Measurements from ENCODE around the gene USP49.
"Not testable (repeated sequence)": the region's sequence is repeated elsewhere in the genome, so short reads cannot be mapped to it uniquely, and the experiment has no call there.

Gene USP49

GRCh38 chr6:41814629-41815028 lies 80.5 kb downstream of the USP49 start:
- TF ChIP-seq CTCF (conservative IDR thresholded peaks at IDR 0.05; ENCODE audit: low read depth, low read length) = no peak
- no peak overlapping the region for H3K4me3 ChIP-seq (ENCODE audit: low read depth, low read length)
- no peak for DNase-seq (ENCODE audit: low read depth)

GRCh38 chr6:41813956-41814355 lies 81.2 kb downstream of the USP49 start:
- no peak for DNase-seq (ENCODE audit: low read depth)
- no peak overlapping the region for H3K4me3 ChIP-seq (ENCODE audit: low read depth, low read length)
- no peak for TF ChIP-seq CTCF (conservative IDR thresholded peaks at IDR 0.05; ENCODE audit: low read depth, low read length)

GRCh38 chr6:41813469-41813868 lies 81.7 kb downstream of the USP49 start:
- no peak for DNase-seq (ENCODE audit: low read depth)
- H3K4me3 ChIP-seq (ENCODE audit: low read depth, low read length) = no peak overlapping the region
- no peak for TF ChIP-seq CTCF (conservative IDR thresholded peaks at IDR 0.05; ENCODE audit: low read depth, low read length)

GRCh38 chr6:41811946-41812345 lies 83.2 kb downstream of the USP49 start:
- not testable (repeated sequence) for DNase-seq (ENCODE audit: low read depth); H3K4me3 ChIP-seq (ENCODE audit: low read depth, low read length)

- H3K4me3 ChIP-seq (ENCODE audit: low read depth, low read length) = no peak overlapping the region
- no peak for DNase-seq (ENCODE audit: low read depth)
- TF ChIP-seq CTCF (conservative IDR thresholded peaks at IDR 0.05; ENCODE audit: low read depth, low read length) = no peak
Measured at GRCh38 chr6:41811095-41811494, 84.1 kb downstream of the USP49 start.

GRCh38 chr6:41805830-41806774 lies 89.1 kb downstream of the USP49 start:
- no peak overlapping the region for H3K4me3 ChIP-seq (ENCODE audit: low read depth, low read length)
- DNase-seq (ENCODE audit: low read depth) = no peak
- no peak for TF ChIP-seq CTCF (conservative IDR thresholded peaks at IDR 0.05; ENCODE audit: low read depth, low read length)

- H3K4me3 ChIP-seq (ENCODE audit: low read depth, low read length) = no peak overlapping the region
- peak; percentile 87 for TF ChIP-seq CTCF (conservative IDR thresholded peaks at IDR 0.05; ENCODE audit: low read depth, low read length)
- DNase-seq (ENCODE audit: low read depth) = peak; percentile 67
Measured at GRCh38 chr6:41801380-41801779, 93.8 kb downstream of the USP49 start.
